Measurements from ENCODE around the gene GSTM1. TPM values are rescaled to one million over a fixed set of nuclear protein-coding genes. Genes with fewer than 3 reads are reported as not detected.
"Not testable (repeated sequence)": the region's sequence is repeated elsewhere in the genome, so short reads cannot be mapped to it uniquely, and the experiment has no call there.

GSTM1 gene
- total RNA-seq, 1 donor, result not detected

- H3K4me3 ChIP-seq (ENCODE audit: low read depth, low read length), result no peak overlapping the region
- no peak for TF ChIP-seq CTCF (IDR thresholded peaks at IDR 0.05; ENCODE audit: insufficient read depth, low read length)
- no peak for DNase-seq (ENCODE audit: low read depth)
Observed at GRCh38 chr1:109669246-109669948, 18.2 kb upstream of the GSTM1 start.

- not testable (repeated sequence) for H3K4me3 ChIP-seq (ENCODE audit: low read depth, low read length); DNase-seq (ENCODE audit: low read depth)
Observed at GRCh38 chr1:109669949-109670302, 17.7 kb upstream of the GSTM1 start.

- no peak for DNase-seq (ENCODE audit: low read depth)
- H3K4me3 ChIP-seq (ENCODE audit: low read depth, low read length), result no peak overlapping the region
- no peak for TF ChIP-seq CTCF (IDR thresholded peaks at IDR 0.05; ENCODE audit: insufficient read depth, low read length)
Observed at GRCh38 chr1:109671067-109671466, 16.6 kb upstream of the GSTM1 start.

GRCh38 chr1:109673861-109674260, 13.8 kb upstream of the GSTM1 start:
- not testable (repeated sequence) for H3K4me3 ChIP-seq (ENCODE audit: low read depth, low read length); DNase-seq (ENCODE audit: low read depth)

- not testable (repeated sequence) for H3K4me3 ChIP-seq (ENCODE audit: low read depth, low read length); DNase-seq (ENCODE audit: low read depth)
Observed at GRCh38 chr1:109676683-109677381, 10.8 kb upstream of the GSTM1 start.

GRCh38 chr1:109677459-109677858, 10.2 kb upstream of the GSTM1 start:
- TF ChIP-seq CTCF (IDR thresholded peaks at IDR 0.05; ENCODE audit: insufficient read depth, low read length), result no peak
- no peak overlapping the region for H3K4me3 ChIP-seq (ENCODE audit: low read depth, low read length)
- DNase-seq (ENCODE audit: low read depth), result no peak

- not testable (repeated sequence) for H3K4me3 ChIP-seq (ENCODE audit: low read depth, low read length); DNase-seq (ENCODE audit: low read depth)
Observed at GRCh38 chr1:109678637-109679036, 9.0 kb upstream of the GSTM1 start.

GRCh38 chr1:109684777-109685176, 2.8 kb upstream of the GSTM1 start:
- not testable (repeated sequence) for DNase-seq (ENCODE audit: low read depth); H3K4me3 ChIP-seq (ENCODE audit: low read depth, low read length)

- not testable (repeated sequence) for H3K4me3 ChIP-seq (ENCODE audit: low read depth, low read length); DNase-seq (ENCODE audit: low read depth)
Observed at GRCh38 chr1:109685399-109685798, 2.2 kb upstream of the GSTM1 start.

- DNase-seq (ENCODE audit: low read depth); H3K4me3 ChIP-seq (ENCODE audit: low read depth, low read length): not testable (repeated sequence)
Observed at GRCh38 chr1:109685890-109686289, 1.7 kb upstream of the GSTM1 start.

GRCh38 chr1:109687109-109687508, 508 bp upstream of the GSTM1 start:
- not testable (repeated sequence) for DNase-seq (ENCODE audit: low read depth); H3K4me3 ChIP-seq (ENCODE audit: low read depth, low read length)
